ENCODE results near the gene HSBP1. TPM values are rescaled to one million over a fixed set of nuclear protein-coding genes. Genes with fewer than 3 reads are reported as not detected.

Gene HSBP1
- total RNA-seq, 2 donors from 2014 or later, result 229 to 239 TPM

- Histone ChIP-seq H3K4me3 (ENCODE audit: low read length) (no peak overlapping the region), H3K9ac (ENCODE audit: extremely low read depth, low read length, poor library complexity, severe bottlenecking) (no peak overlapping the region), H3K36me3 (ENCODE audit: control insufficient read depth, insufficient read depth, low read length) (no peaks in the 10 kb centered on the region), H3K9me3 (ENCODE audit: control insufficient read depth, low read length) (peaks cover 54% of the 10 kb centered on the region), H3K4me1 (ENCODE audit: control insufficient read depth, insufficient read depth, low read length) (peaks cover 2% of the 10 kb centered on the region), H3K27ac (ENCODE audit: low read depth, low read length) (no peak overlapping the region), H3K27me3 (ENCODE audit: control insufficient read depth, insufficient read depth, low read length, poor library complexity, severe bottlenecking) (no peaks in the 10 kb centered on the region)
- H3K9me3 Mint-ChIP-seq, result peaks cover 47% of the 10 kb centered on the region
- TF ChIP-seq, protein P1, sequence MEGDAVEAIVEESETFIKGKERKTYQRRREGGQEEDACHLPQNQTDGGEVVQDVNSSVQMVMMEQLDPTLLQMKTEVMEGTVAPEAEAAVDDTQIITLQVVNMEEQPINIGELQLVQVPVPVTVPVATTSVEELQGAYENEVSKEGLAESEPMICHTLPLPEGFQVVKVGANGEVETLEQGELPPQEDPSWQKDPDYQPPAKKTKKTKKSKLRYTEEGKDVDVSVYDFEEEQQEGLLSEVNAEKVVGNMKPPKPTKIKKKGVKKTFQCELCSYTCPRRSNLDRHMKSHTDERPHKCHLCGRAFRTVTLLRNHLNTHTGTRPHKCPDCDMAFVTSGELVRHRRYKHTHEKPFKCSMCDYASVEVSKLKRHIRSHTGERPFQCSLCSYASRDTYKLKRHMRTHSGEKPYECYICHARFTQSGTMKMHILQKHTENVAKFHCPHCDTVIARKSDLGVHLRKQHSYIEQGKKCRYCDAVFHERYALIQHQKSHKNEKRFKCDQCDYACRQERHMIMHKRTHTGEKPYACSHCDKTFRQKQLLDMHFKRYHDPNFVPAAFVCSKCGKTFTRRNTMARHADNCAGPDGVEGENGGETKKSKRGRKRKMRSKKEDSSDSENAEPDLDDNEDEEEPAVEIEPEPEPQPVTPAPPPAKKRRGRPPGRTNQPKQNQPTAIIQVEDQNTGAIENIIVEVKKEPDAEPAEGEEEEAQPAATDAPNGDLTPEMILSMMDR (conservative IDR thresholded peaks at IDR 0.05), result no peak
- DNase-seq, result no peak
- H3K4me1 Mint-ChIP-seq, result peaks cover 29% of the 10 kb centered on the region
- H3K36me3 Mint-ChIP-seq (ENCODE audit: low read depth), result peaks cover 18% of the 10 kb centered on the region
- H3K27ac Mint-ChIP-seq, result no peak overlapping the region
- WGBS, 2 experiments (ENCODE audit: insufficient coverage in 1 of 2, insufficient read length in 1 of 2), result 90 to 100% methylated on average over 2 to 4 of the region's 4 CpGs
- H3K27me3 Mint-ChIP-seq (ENCODE audit: insufficient read depth), result no peaks in the 10 kb centered on the region
- H3K4me3 Mint-ChIP-seq, result no peak overlapping the region
These were observed 29.8 kb downstream of the HSBP1 start for GRCh38 chr16:83837566-83837965.

DNA sequence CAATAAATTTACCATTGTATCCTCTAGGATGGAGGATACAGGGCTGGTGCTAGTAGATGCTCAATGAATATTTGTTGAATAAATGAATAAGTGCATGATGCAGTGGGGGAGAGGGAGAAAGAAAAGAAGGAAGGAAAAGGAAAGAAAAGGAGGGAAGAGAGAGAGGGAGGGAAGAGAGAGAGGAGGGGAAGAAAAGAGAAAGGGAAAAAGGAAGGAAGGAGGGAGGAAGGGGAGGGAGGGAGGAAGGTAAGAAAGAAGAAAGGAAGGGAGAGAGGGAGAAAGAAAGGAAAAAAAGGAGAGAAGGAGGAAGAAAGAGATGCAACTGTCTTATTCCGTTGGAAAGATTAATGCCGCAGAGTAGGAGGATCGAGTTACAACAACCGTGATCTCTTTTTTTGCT, 30.4 kb downstream of the HSBP1 start:
- Mint-ChIP-seq H3K4me3 (no peak overlapping the region), H3K27ac (no peak overlapping the region), H3K36me3 (ENCODE audit: low read depth) (peaks cover 13% of the 10 kb centered on the region), H3K4me1 (peaks cover 35% of the 10 kb centered on the region), H3K27me3 (ENCODE audit: insufficient read depth) (no peaks in the 10 kb centered on the region), H3K9me3 (peaks cover 41% of the 10 kb centered on the region)
- TF ChIP-seq, protein P1 (conservative IDR thresholded peaks at IDR 0.05), result no peak
- H3K9ac ChIP-seq (ENCODE audit: extremely low read depth, low read length, poor library complexity, severe bottlenecking), result no peak overlapping the region
- H3K27me3 ChIP-seq (ENCODE audit: control insufficient read depth, insufficient read depth, low read length, poor library complexity, severe bottlenecking), result no peaks in the 10 kb centered on the region
- peak overlapping the region; percentile 26 for H3K4me3 ChIP-seq (ENCODE audit: low read length)
- H3K27ac ChIP-seq (ENCODE audit: low read depth, low read length), result no peak overlapping the region
- WGBS, 2 experiments (ENCODE audit: insufficient coverage in 1 of 2, insufficient read length in 1 of 2), result 96% methylated on average over 4 of the region's 4 CpGs
- peaks cover 48% of the 10 kb centered on the region for H3K9me3 ChIP-seq (ENCODE audit: control insufficient read depth, low read length)
- peaks cover 5% of the 10 kb centered on the region for H3K4me1 ChIP-seq (ENCODE audit: control insufficient read depth, insufficient read depth, low read length)
- no peaks in the 10 kb centered on the region for H3K36me3 ChIP-seq (ENCODE audit: control insufficient read depth, insufficient read depth, low read length)
- DNase-seq, result no peak

DNA sequence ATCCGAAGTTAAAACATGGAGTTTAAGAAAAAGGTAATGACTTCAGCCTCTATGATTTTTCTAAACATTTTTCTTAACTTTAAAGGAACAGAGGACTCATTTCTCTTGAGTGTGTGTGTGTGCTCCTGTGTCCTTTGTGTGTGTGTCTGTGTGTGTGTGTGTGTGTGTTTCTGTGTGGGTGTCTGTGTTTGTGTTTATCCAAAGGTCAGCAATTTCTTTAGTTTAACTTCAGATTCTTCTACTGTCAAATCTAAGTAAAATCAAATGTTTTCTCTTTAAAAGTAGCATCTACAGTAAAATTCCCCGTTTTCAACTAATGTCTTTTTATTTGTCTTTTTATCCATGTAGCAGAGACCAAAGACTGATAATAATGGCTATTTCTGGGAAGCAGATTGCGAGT, 31.8 kb downstream of the HSBP1 start:
- peaks cover 5% of the 10 kb centered on the region for H3K4me1 ChIP-seq (ENCODE audit: control insufficient read depth, insufficient read depth, low read length)
- peaks cover 44% of the 10 kb centered on the region for H3K4me1 Mint-ChIP-seq

More for the DNA sequence above, 31.8 kb downstream of the HSBP1 start:
- TF ChIP-seq, protein P1 (conservative IDR thresholded peaks at IDR 0.05), result no peak
- H3K9me3 Mint-ChIP-seq, result peaks cover 31% of the 10 kb centered on the region
- H3K9ac ChIP-seq (ENCODE audit: extremely low read depth, low read length, poor library complexity, severe bottlenecking), result no peak overlapping the region
- no peak overlapping the region for H3K4me3 Mint-ChIP-seq
- WGBS, 2 experiments (ENCODE audit: insufficient coverage in 1 of 2, insufficient read length in 1 of 2), result 63 to 75% methylated on average over 1 to 2 of the region's 3 CpGs
- no peaks in the 10 kb centered on the region for H3K27me3 ChIP-seq (ENCODE audit: control insufficient read depth, insufficient read depth, low read length, poor library complexity, severe bottlenecking)
- H3K27ac ChIP-seq (ENCODE audit: low read depth, low read length), result no peak overlapping the region
- no peaks in the 10 kb centered on the region for H3K36me3 ChIP-seq (ENCODE audit: control insufficient read depth, insufficient read depth, low read length)
- peaks cover 4% of the 10 kb centered on the region for H3K36me3 Mint-ChIP-seq (ENCODE audit: low read depth)
- H3K9me3 ChIP-seq (ENCODE audit: control insufficient read depth, low read length), result peaks cover 36% of the 10 kb centered on the region
- H3K4me3 ChIP-seq (ENCODE audit: low read length), result peak overlapping the region; percentile 33
- no peak for DNase-seq
- peak overlapping the region; percentile 91 for H3K27ac Mint-ChIP-seq
- H3K27me3 Mint-ChIP-seq (ENCODE audit: insufficient read depth), result no peaks in the 10 kb centered on the region

All from endodermal cell (in vitro differentiated cells).